ENCODE measurements around the gene ROBO1.

Gene ROBO1

DNA sequence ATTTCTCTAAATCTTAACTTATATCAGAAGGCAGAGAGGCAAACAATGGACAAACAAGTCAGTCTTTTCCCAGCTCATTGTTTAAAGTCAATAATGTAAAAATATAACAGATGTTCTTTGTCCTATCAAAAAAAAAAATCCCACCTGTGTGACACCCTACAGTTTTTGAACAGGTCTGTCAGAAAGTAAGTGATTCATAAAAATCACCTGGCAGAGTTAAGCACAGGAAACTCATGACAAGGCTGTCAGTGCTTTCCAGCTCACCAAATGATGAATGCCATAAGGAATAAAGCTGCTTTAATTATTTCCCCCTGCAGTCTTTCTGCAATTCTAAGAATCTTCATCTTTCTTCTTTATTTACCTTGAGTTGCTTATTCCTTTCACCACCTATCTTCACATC is 30.3 kb downstream of the ROBO1 start:
- no peak for DNase-seq
- H3K9me3 Mint-ChIP-seq = peaks cover 27% of the 10 kb centered on the region
- no peaks in the 10 kb centered on the region for H3K27me3 Mint-ChIP-seq
- no peak overlapping the region for H3K27ac Mint-ChIP-seq
- H3K4me1 Mint-ChIP-seq = no peaks in the 10 kb centered on the region
- no peaks in the 10 kb centered on the region for H3K36me3 Mint-ChIP-seq (ENCODE audit: low read depth)
- ATAC-seq = no peak
- H3K4me3 Mint-ChIP-seq = no peak overlapping the region

DNA sequence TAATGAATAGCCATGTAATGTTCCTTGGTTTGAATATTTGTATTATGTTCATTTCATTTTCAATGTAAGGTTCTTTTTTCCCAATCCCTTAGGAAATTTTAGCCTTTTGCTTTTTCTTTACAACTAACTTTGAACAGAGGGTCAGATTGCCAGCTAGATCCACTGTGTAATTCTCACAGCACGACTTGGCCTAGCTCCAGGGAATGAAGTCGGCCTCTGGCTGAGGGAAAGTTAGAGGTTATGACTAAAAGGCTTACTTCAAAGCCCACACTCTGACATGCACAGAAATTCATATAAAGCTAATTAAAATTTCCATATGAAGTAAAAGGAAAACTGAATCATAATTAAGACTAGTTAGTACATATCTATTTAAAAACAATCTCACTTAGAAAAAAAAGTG is 38.7 kb downstream of the ROBO1 start:
- no peaks in the 10 kb centered on the region for H3K36me3 Mint-ChIP-seq (ENCODE audit: low read depth)
- DNase-seq = no peak
- H3K27me3 Mint-ChIP-seq = no peaks in the 10 kb centered on the region
- H3K4me3 Mint-ChIP-seq = no peak overlapping the region
- ATAC-seq = no peak
- no peaks in the 10 kb centered on the region for H3K4me1 Mint-ChIP-seq
- no peak overlapping the region for H3K27ac Mint-ChIP-seq
- H3K9me3 Mint-ChIP-seq = peaks cover 14% of the 10 kb centered on the region

DNA sequence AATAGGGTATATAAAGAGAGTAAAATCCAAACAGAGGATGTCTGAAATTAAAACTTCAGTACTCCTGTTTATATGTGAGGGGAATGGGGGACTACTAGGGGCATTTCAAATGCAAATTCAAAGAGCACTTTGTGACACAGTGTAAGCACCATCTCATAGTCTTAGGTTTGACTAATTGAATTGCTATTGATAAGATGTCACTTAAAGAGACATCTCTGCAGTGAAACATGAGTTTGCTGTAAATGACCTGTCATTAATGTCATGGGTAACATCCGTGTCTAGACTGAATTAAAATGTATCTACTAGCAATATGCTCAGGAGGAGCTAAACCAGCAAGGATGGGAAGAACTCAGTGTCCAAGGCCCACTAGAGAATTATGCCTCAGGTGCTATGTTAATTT is 41.0 kb downstream of the ROBO1 start:
- Mint-ChIP-seq H3K27ac (no peak overlapping the region), H3K9me3 (peaks cover 7% of the 10 kb centered on the region), H3K4me3 (no peak overlapping the region), H3K4me1 (no peaks in the 10 kb centered on the region), H3K36me3 (ENCODE audit: low read depth) (no peaks in the 10 kb centered on the region), H3K27me3 (no peaks in the 10 kb centered on the region)
- no peak for DNase-seq
- no peak for ATAC-seq

DNA sequence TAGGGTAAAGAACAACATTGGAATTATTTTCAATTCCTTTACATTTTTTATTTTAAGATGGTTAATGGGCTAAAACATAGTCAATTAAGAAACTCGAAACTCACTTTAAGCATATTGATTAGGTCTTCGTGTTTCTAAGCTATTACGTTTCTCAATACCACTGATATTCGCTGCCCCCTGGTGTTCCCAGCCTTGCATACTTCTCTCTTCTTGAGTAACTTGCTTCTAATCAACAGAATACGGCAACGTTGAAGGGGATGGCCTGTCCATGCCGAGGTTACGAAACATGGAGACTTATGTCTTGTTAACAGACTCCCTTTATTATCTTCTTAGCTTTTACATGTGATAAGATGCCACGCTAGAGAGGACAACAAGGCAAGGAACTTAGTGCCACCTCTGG is 43.6 kb downstream of the ROBO1 start:
- DNase-seq (no peak), ATAC-seq (no peak)
- Mint-ChIP-seq H3K27ac (no peak overlapping the region), H3K4me1 (no peaks in the 10 kb centered on the region), H3K4me3 (no peak overlapping the region), H3K36me3 (ENCODE audit: low read depth) (no peaks in the 10 kb centered on the region), H3K9me3 (peaks cover 10% of the 10 kb centered on the region), H3K27me3 (no peaks in the 10 kb centered on the region)

DNA sequence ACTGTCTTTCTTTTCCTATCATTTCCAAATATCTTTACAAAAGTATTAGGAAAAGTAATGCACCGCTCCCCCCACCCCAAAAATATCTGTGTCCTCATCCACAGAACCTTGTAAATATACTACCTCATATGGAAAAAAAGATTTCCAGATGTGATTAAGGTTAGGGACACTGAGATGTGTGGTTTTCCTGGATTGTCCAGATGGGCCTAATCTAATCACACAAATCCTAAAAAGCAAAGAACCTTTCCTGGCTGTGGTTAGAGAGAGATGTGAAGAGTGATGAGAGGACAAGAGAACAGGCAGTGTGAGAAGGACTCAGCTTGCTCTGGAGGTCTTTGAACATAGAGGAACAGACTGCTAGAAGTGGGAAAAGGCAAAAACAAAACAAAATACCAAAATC is 77.7 kb downstream of the ROBO1 start:
- ATAC-seq = no peak
- no peak overlapping the region for H3K4me3 Mint-ChIP-seq
- no peaks in the 10 kb centered on the region for H3K27me3 Mint-ChIP-seq
- H3K4me1 Mint-ChIP-seq = no peaks in the 10 kb centered on the region
- H3K27ac Mint-ChIP-seq = no peak overlapping the region
- no peak for DNase-seq
- peaks cover 4% of the 10 kb centered on the region for H3K9me3 Mint-ChIP-seq
- no peaks in the 10 kb centered on the region for H3K36me3 Mint-ChIP-seq (ENCODE audit: low read depth)

DNA sequence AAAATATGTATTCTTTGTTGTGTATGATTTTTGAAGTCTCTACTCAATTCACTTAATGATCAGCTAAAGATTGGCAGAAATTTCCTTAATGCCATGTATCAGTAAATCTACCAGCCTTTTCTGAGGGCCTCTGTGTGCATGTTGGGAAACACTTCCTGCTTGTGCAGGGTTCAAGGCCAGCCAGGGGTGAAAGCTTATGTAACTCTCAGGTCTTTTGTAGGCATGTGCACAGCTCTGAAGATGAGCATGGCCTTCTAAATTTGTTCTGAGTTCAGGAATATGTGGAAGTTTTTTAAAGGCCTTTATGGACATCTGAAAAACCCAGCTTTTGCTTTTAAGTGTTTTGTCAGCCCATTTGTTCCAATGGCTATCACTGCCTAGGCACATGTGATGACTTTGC is 82.7 kb downstream of the ROBO1 start:
- Mint-ChIP-seq H3K36me3 (ENCODE audit: low read depth) (no peaks in the 10 kb centered on the region), H3K9me3 (peaks cover 16% of the 10 kb centered on the region), H3K4me1 (no peaks in the 10 kb centered on the region), H3K27me3 (no peaks in the 10 kb centered on the region), H3K4me3 (no peak overlapping the region), H3K27ac (no peak overlapping the region)
- no peak for DNase-seq
- no peak for ATAC-seq

DNA sequence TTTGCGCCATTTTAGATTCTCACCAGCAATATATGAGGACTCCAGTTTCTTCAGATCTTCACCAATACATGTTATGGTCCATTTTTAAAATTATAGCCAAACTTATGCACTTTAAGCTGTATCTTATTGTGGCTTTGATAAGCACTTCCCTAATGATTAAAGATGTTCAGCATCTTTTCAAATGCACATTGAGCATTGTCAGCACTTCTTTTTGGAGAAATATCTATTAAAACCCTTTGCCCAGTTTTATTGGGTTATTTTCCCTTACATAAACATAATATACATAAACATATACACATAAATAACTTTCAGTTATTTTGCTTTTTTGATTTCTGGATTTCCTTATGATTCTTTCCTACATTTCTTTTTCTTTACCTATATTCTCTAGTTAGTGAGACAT is 83.8 kb downstream of the ROBO1 start:
- Mint-ChIP-seq H3K36me3 (ENCODE audit: low read depth) (no peaks in the 10 kb centered on the region), H3K9me3 (peaks cover 17% of the 10 kb centered on the region), H3K4me3 (no peak overlapping the region), H3K27me3 (no peaks in the 10 kb centered on the region), H3K27ac (no peak overlapping the region), H3K4me1 (no peaks in the 10 kb centered on the region)
- ATAC-seq = no peak
- DNase-seq = no peak

DNA sequence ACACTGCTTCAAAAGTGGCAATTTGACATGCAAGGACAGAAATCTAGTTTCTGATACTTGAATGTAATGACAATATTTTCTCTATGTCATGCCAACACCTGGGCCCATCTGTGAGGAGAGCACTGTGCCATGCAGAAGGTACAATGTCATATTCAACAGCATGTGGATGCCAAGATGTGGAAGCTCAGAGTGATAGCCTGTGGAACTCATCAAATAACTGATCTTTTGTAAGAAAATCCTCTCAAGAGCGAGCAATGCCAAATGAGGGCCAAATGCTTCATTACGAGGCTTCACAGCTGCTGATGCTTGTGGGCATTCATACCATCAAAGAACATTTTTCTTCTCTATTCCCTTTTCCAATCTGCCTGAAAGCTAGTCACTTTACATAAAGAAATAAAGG is 95.1 kb downstream of the ROBO1 start:
- no peak overlapping the region for H3K27ac Mint-ChIP-seq
- H3K27me3 Mint-ChIP-seq = no peaks in the 10 kb centered on the region
- no peak for DNase-seq
- H3K36me3 Mint-ChIP-seq (ENCODE audit: low read depth) = no peaks in the 10 kb centered on the region
- H3K9me3 Mint-ChIP-seq = peaks cover 19% of the 10 kb centered on the region
- no peak overlapping the region for H3K4me3 Mint-ChIP-seq
- ATAC-seq = no peak
- no peaks in the 10 kb centered on the region for H3K4me1 Mint-ChIP-seq

DNA sequence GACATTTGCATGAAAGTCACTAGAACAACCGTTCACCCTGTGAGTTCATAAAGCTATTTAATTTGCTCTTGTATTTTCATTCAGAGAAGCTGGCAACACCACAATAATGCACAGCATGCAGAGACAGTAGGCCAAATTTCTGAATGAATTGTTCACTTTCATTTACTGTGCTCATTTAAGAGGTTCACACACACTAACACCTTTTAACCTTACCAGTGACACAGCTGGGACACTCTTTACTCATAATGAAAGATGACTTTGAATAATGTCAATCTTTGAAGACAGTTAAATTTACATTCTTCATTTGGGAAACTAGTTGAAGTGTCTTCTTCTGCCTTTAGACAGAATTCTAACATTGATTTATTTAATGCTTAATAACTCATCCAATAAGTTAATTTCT is 95.7 kb downstream of the ROBO1 start:
- Mint-ChIP-seq H3K9me3 (peaks cover 19% of the 10 kb centered on the region), H3K4me1 (no peaks in the 10 kb centered on the region), H3K27me3 (no peaks in the 10 kb centered on the region), H3K27ac (no peak overlapping the region), H3K4me3 (no peak overlapping the region), H3K36me3 (ENCODE audit: low read depth) (no peaks in the 10 kb centered on the region)
- DNase-seq = no peak
- ATAC-seq = no peak

DNA sequence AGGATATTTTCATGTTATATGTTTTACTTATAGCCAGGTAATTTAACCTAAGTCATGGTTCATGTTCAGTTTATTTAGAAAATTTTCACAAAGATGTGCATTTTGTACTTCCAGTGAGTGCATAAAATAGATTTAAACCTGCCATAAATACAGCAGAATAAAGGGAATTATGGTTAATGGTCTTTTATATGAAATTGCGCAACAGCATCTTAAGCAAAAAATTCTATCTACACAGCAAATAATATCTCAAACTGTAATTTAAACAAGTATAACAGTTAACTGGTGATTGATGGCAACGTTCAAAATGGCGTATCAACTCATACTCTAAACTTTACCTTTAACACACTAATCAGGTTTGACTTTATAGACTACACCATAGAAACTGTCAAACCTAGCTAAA is 97.6 kb downstream of the ROBO1 start:
- DNase-seq (no peak), ATAC-seq (no peak)
- H3K9me3 Mint-ChIP-seq = peaks cover 24% of the 10 kb centered on the region
- H3K4me3 Mint-ChIP-seq = no peak overlapping the region
- H3K4me1 Mint-ChIP-seq = no peaks in the 10 kb centered on the region
- H3K36me3 Mint-ChIP-seq (ENCODE audit: low read depth) = no peaks in the 10 kb centered on the region
- no peak overlapping the region for H3K27ac Mint-ChIP-seq
- H3K27me3 Mint-ChIP-seq = no peaks in the 10 kb centered on the region

DNA sequence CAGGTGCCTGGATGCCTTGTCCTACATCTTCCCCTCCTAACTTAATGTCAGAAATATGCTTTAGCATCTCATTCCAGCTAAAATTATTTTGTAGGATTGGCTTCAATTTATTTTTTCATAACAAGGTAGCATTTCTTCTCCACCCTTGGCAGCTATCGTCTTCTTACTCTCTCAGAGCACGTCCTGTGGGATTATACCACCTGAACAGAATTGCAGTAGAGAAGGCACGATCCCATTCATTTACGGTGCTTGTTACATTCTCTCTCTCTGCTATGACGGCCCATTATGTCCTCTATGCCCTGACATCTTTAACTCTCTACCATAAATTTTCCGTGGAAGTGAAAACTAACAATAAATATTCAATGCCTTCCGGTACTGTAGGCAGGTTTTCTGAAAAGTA is 103.3 kb downstream of the ROBO1 start:
- no peak overlapping the region for H3K27ac Mint-ChIP-seq
- peaks cover 20% of the 10 kb centered on the region for H3K9me3 Mint-ChIP-seq
- no peaks in the 10 kb centered on the region for H3K27me3 Mint-ChIP-seq
- DNase-seq (no peak), ATAC-seq (no peak)
- H3K36me3 Mint-ChIP-seq (ENCODE audit: low read depth) = no peaks in the 10 kb centered on the region
- no peak overlapping the region for H3K4me3 Mint-ChIP-seq
- H3K4me1 Mint-ChIP-seq = no peaks in the 10 kb centered on the region

DNA sequence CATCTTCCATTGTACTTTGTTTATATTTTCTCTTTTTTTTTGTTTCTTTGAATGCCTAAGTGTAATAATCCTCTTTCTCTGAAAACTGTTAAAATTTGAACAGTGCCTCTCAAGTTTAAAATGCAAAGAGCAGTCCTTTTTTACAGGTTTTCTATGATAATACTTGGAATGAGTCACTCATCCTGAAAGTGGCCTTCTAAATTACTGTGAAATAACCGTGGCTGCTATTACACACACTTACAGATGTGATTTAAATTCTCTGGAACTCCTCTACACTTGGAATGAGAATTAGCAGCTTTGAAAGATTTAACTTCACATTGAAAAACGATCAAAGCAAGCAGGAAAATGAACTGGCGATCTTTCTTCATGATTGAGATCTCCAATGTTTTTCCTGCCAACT is 105.9 kb downstream of the ROBO1 start:
- H3K36me3 Mint-ChIP-seq (ENCODE audit: low read depth) = no peaks in the 10 kb centered on the region
- H3K4me3 Mint-ChIP-seq = no peak overlapping the region
- DNase-seq (no peak), ATAC-seq (no peak)
- no peaks in the 10 kb centered on the region for H3K4me1 Mint-ChIP-seq
- H3K9me3 Mint-ChIP-seq = peaks cover 10% of the 10 kb centered on the region
- no peak overlapping the region for H3K27ac Mint-ChIP-seq
- H3K27me3 Mint-ChIP-seq = no peaks in the 10 kb centered on the region

DNA sequence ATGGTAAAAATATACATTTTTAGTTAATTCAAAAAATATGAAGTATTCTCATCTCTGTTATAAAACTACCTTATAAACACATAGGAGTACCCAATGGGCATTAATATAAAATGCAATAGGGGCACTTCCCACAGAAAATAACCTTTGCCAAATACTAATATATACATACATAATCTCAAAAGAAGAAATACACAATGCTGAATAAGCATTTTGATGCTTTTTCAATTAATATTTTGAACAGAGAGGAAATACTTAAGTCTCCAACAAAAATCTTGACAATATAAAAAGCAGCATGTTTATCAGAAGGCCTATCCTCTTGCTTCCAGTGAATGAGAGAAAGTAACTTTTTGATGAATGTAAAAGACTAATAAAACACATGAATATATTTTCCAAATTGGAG is 110.7 kb downstream of the ROBO1 start:
- Mint-ChIP-seq H3K9me3 (peaks cover 5% of the 10 kb centered on the region), H3K4me1 (no peaks in the 10 kb centered on the region), H3K4me3 (no peak overlapping the region), H3K27me3 (no peaks in the 10 kb centered on the region), H3K27ac (no peak overlapping the region), H3K36me3 (ENCODE audit: low read depth) (no peaks in the 10 kb centered on the region)
- ATAC-seq = no peak
- no peak for DNase-seq

DNA sequence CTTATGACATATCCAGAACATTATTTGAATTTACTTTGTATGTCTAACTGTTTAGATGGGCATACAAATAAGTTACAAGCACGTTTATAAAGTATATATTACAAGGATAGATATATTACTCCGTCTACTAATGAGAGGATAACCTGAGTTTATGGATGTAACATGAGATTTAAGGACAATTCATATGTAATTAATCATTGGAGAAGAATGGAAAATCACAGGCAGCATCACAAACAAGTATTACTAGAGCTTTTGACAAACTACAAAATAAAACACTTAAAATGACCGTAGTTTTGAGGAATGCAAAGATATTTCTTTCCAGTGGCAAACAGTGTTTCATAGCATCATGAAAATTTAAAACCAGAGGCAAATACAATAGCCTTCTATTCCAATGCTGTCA is 113.8 kb downstream of the ROBO1 start:
- no peaks in the 10 kb centered on the region for H3K27me3 Mint-ChIP-seq
- H3K4me1 Mint-ChIP-seq = no peaks in the 10 kb centered on the region
- ATAC-seq (no peak), DNase-seq (no peak)
- no peaks in the 10 kb centered on the region for H3K9me3 Mint-ChIP-seq
- no peaks in the 10 kb centered on the region for H3K36me3 Mint-ChIP-seq (ENCODE audit: low read depth)
- H3K4me3 Mint-ChIP-seq = no peak overlapping the region
- H3K27ac Mint-ChIP-seq = no peak overlapping the region

DNA sequence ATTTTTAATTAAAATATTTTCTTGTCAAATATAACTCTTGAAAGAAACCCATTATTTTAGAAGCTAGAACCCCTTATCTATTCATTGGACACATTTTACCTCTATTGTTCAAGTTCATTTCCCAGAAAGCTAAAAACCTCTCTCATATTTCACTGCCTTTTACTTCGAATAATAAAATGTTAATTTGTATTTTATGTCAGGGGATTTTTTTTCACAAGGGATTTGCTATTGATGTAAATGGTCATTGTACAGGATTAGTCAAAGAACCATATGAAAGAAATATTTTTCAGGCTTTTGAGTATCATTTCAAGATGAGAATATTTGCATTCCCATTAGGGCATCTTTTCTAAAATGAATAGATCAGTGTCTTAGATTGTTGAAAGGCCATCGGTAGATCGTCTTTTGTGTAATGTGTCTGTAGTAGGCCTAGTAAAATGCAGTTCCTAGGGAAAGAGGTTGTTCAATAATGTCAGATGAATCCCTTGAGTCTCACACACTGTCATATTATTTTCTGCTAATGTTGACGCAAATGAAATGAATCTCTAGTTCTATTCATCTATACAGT is 114.5 kb downstream of the ROBO1 start:
- Mint-ChIP-seq H3K4me3 (no peak overlapping the region), H3K4me1 (no peaks in the 10 kb centered on the region), H3K9me3 (no peaks in the 10 kb centered on the region), H3K27ac (no peak overlapping the region), H3K36me3 (ENCODE audit: low read depth) (no peaks in the 10 kb centered on the region), H3K27me3 (no peaks in the 10 kb centered on the region)
- DNase-seq (no peak), ATAC-seq (no peak)

DNA sequence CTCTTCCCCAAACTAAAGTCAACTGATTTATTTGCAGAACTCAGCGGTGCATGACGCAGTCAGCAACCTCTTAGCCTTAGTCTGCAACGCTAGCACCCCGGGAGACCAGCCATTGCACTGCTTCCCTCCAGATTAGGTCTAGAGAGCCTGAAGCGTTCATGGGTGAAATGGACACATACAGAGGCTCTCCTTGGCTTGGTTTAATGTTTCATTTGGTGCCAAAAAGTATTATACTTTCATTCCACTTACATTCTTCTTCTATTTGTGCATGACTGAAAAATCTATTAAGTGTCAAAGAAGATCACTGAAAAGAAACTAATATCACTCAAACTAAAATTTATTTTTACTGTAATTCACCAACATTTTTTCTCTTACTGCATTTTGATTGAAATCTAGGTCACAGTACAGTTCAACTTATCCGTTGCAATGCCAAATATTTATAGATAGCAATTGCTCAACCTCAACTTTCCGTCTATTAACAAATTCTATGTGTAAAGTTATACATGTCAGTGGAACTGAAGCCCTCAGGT is 116.2 kb downstream of the ROBO1 start:
- Mint-ChIP-seq H3K4me1 (no peaks in the 10 kb centered on the region), H3K27ac (no peak overlapping the region), H3K4me3 (no peak overlapping the region), H3K36me3 (ENCODE audit: low read depth) (no peaks in the 10 kb centered on the region), H3K27me3 (no peaks in the 10 kb centered on the region), H3K9me3 (peaks cover 5% of the 10 kb centered on the region)
- DNase-seq (no peak), ATAC-seq (no peak)
